GM12892 (cell line): ENCODE measurements around the gene SLC22A1.

ENCODE experiments used
- DNase-seq: peaks from one replicate; pipeline ENCODE4 v3.0.0; 2011; ENCODE audit not compliant: insufficient read length
- FAIRE-seq: peaks from 2 replicates; lab custom pipeline; 2011; peaks lifted over from hg19 to GRCh38; lab: Jason Lieb, UNC
- POLR2A ChIP-seq: IDR thresholded peaks from 2 replicates; pipeline ENCODE4 v1.6.1; 2011; ENCODE audit warnings: low read depth, low read length, control low read depth
- POLR2AphosphoS5 ChIP-seq: IDR thresholded peaks from 2 replicates; pipeline ENCODE4 v1.6.1; 2011; ENCODE audit warnings: low read depth, low read length, control low read depth
- TAF1 ChIP-seq: IDR thresholded peaks from 2 replicates; pipeline ENCODE4 v1.6.1; 2011; ENCODE audit warnings: low read depth, mild to moderate bottlenecking, control low read depth, low read length, borderline replicate concordance

Gene SLC22A1

DNA sequence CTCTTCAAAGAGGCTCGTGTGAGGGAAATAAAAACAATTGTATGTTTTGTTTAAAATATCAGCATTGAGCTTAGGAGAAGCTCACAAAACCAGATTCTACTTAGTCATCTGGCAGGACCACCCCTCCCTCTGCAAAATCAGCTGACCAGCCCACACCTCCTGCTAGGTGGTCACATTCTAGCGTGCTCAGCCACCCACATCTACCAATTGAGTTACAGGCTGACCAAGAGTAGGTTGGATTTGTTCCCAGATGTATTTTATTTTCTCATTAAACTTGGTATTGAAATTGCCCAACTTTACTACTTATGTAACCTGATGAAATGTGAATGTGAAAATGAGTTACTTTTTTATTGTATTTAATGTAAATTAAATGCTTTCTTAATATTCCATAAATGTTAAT, 80.8 kb downstream of the SLC22A1 start:
- DNase-seq = no peak
- TF ChIP-seq POLR2AphosphoS5 = no peak
- no peak for TF ChIP-seq POLR2A
- TF ChIP-seq TAF1 = no peak
- FAIRE-seq = no peak

DNA sequence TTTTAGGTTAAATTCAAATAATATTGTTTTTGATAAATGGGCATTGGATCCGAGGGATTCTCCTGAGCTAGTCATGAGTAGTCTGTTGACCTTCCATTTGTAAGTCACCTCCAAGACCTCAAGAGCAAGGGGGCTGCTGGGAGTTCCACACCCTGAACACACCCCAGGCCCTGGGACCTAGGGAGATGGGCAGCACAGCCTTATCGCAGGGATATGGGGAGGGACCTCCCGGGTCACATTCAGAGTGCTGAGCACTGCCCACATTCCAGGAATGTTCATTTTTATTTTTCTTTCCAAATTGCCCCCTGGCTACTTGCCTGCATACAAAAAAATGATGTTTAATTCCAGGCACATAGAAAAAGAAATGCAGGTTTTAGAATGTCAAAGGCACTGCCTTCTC, 81.5 kb downstream of the SLC22A1 start:
- DNase-seq (no peak), FAIRE-seq (no peak)

DNA sequence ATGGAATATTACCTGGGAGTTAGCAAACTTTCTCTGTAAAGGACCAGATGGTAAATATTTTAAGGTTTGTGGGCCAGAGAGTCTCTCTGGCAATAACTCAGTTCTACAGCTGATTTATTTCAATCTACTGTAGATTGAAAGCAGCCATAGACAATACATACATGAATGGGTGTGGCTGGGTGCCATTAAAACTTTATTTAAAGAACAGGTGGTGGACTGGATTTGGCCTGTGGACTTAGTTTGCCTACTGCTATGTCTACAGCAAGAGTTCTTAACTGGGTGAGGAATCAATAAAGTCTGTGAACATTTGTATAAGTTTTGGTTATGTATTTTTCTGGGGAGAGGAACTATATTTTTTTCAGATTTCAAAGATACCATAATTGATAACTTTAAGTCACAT, 81.9 kb downstream of the SLC22A1 start:
- FAIRE-seq (peak; percentile 33), DNase-seq (no peak)
- TF ChIP-seq POLR2AphosphoS5 = no peak
- no peak for TF ChIP-seq POLR2A
- TF ChIP-seq TAF1 = no peak

More for the DNA sequence above, 81.5 kb downstream of the SLC22A1 start:
- TF ChIP-seq POLR2AphosphoS5 (no peak), POLR2A (no peak), TAF1 (no peak)

DNA sequence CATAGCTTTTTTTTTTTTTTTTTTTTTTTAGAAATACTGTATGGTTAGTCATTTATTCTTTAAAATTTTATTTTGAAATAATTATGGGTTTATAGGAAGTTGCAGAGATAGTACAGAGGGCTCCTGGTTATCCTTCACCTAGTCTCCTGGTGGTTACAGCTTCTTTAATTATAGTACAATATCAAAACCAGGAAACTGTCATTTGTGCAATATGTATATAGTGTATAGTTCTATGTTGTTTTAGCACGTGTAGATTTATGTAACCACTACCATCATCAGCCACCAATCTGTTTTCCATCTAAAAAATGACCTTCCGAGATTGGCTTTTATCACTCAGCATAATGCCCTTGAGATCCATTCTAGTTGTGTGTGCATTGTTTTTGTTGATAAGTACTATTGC, 82.3 kb downstream of the SLC22A1 start:
- FAIRE-seq = no peak
- TF ChIP-seq TAF1 (no peak), POLR2A (no peak), POLR2AphosphoS5 (no peak)
- DNase-seq = no peak

DNA sequence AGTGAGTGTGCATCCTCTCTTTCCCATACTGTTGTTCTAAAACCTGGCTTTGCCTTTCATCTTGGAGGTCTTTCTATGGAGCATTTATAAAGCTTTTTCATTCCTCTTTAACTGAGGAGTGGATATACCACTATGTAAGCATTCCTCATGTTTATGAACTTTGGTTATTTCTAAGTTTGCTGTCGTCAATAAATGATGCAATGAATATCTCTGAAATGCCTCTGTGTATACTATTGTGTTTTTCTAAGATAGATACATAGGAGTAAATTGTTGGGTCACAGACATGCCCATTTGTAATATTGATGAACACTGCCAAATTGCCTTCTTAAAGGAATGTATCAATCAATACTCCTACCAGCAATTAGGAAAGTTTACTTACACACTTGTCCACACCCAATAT, 83.1 kb downstream of the SLC22A1 start:
- DNase-seq = no peak
- FAIRE-seq = no peak
- TF ChIP-seq TAF1 (no peak), POLR2A (no peak), POLR2AphosphoS5 (no peak)

DNA sequence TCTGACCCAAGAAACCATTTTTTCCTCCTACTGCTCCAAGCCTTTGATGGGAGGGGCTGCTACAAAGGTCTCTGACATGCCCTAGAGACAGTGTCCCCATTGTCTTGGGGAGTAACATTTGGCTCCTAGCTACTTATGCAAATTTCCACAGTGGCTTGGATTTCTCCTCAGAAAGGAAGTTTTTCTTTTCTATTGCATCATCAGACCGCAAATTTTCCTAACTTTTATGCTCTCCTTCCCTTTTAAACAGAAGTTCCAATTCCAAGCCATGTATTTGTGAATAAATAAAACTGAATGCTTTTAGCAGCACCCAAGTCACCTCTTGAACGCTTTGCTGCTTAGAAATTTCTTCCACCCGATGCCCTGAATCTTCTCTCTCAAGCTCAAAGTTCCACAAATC, 86.0 kb downstream of the SLC22A1 start:
- DNase-seq (no peak), FAIRE-seq (no peak)
- TF ChIP-seq POLR2A (no peak), TAF1 (no peak), POLR2AphosphoS5 (no peak)
